Subcutaneous preadipocyte (primary cell): Measurements from ENCODE around the gene CLDN22. TPM values are rescaled to one million over a fixed set of nuclear protein-coding genes. Genes with fewer than 3 reads are reported as not detected.

Source experiments
- total RNA-seq: library from RNA; depleted of rRNA; stranded (reverse); fragments of >200 nt; gene quantifications from 2 replicates; pipeline ENCODE4 v1.2.3, GENCODE V29; 2012

The CLDN22 gene
- total RNA-seq: under 0.01 TPM in 1 of 2 replicates, not detected in the other

GRCh38 chr4:183320211-183321059, at the start of gene CLDN22:
Gene CLDN22 (minus strand): TSS chr4:183320276. CDS start chr4:183320218, 58 bp downstream.

GRCh38 chr4:183322326-183322725, 2.2 kb upstream of the CLDN22 start, which contains the start of gene CLDN24:
Gene CLDN24 (minus strand): TSS chr4:183322426. CDS start chr4:183322426, 0 bp downstream.

Other genes with a start within 250 kb of the CLDN22 start
- 13.6 and 24.8 TPM in 2 replicates for gene WWC2, start 221.0 kb downstream of the CLDN22 start, total RNA-seq
- gene CLDN24, start 2.1 kb upstream of the CLDN22 start, total RNA-seq: not detected in 2 replicates
- gene CDKN2AIP, start 124.4 kb upstream of the CLDN22 start, total RNA-seq: 8.8 and 12.1 TPM in 2 replicates
- 5.5 and 6.5 TPM in 2 replicates for gene ING2, start 184.8 kb upstream of the CLDN22 start, total RNA-seq